Muscle layer of duodenum (tissue), 2 donors: ENCODE data around the gene NPPB.

Experiments
- H3K27ac ChIP-seq: one replicate; pipeline ENCODE4 v1.7.0; 2013; ENCODE audit warnings: mild to moderate bottlenecking, low read length
- H3K27me3 ChIP-seq: one replicate; pipeline ENCODE4 v1.7.0; 2013; ENCODE audit warnings: low read depth, mild to moderate bottlenecking, control low read depth, low read length
- H3K36me3 ChIP-seq, 2 donors: one replicate each; pipeline ENCODE4 v1.7.0; 2013; ENCODE audit warnings: low read length in 2 of 2, control low read depth in 1 of 2, mild to moderate bottlenecking in 1 of 2; ENCODE audit not compliant: insufficient read depth in 2 of 2, control insufficient read depth in 1 of 2
- H3K4me1 ChIP-seq, 2 donors: one replicate each; pipeline ENCODE4 v1.7.0; 2013; ENCODE audit warnings: low read length in 2 of 2, mild to moderate bottlenecking in 2 of 2, control low read depth in 1 of 2, moderate library complexity in 1 of 2; ENCODE audit not compliant: insufficient read depth in 2 of 2, control insufficient read depth in 1 of 2
- H3K4me3 ChIP-seq, 2 donors: one replicate each; pipeline ENCODE4 v1.7.0; 2013; ENCODE audit warnings: low read length in 2 of 2, low read depth in 1 of 2, mild to moderate bottlenecking in 1 of 2
- H3K9me3 ChIP-seq, 2 donors: one replicate each; pipeline ENCODE4 v1.7.0; 2013; ENCODE audit warnings: low read length in 2 of 2, control low read depth in 1 of 2, mild to moderate bottlenecking in 1 of 2; ENCODE audit not compliant: control insufficient read depth in 1 of 2
- donor health status: healthy.

NPPB gene

GRCh38 chr1:11851180-11851579 lies 7.6 kb downstream of the NPPB start:
- peaks cover 3 to 4% of the 10 kb centered on the region in 2 donors for H3K36me3 ChIP-seq
- no peaks in the 10 kb centered on the region for H3K4me1 ChIP-seq
- H3K27ac ChIP-seq: no peak overlapping the region
- H3K27me3 ChIP-seq: no peaks in the 10 kb centered on the region
- no peak overlapping the region for H3K4me3 ChIP-seq
- H3K9me3 ChIP-seq: no peaks in the 10 kb centered on the region

- no peak overlapping the region for H3K27ac ChIP-seq
- no peak overlapping the region for H3K4me3 ChIP-seq
- H3K9me3 ChIP-seq: no peaks in the 10 kb centered on the region
- no peaks in the 10 kb centered on the region for H3K4me1 ChIP-seq
- peaks cover 3 to 11% of the 10 kb centered on the region in 2 donors for H3K36me3 ChIP-seq
- H3K27me3 ChIP-seq: no peaks in the 10 kb centered on the region
These were observed 8.6 kb downstream of the NPPB start for GRCh38 chr1:11850156-11850555.

- no peaks in the 10 kb centered on the region for H3K4me1 ChIP-seq
- H3K27me3 ChIP-seq: no peaks in the 10 kb centered on the region
- peaks cover 15 to 26% of the 10 kb centered on the region in 2 donors for H3K36me3 ChIP-seq
- H3K4me3 ChIP-seq: no peak overlapping the region
- no peaks in the 10 kb centered on the region for H3K9me3 ChIP-seq
- H3K27ac ChIP-seq: no peak overlapping the region
These were observed 10.4 kb downstream of the NPPB start for GRCh38 chr1:11848373-11848700.

GRCh38 chr1:11847667-11848372 lies 10.9 kb downstream of the NPPB start, which contains the start of gene NPPA:
TSS of gene NPPA (minus strand) at chr1:11847783. CDS start at chr1:11847684, 99 bp downstream.
- H3K27ac ChIP-seq: no peak within 1 kb of the TSS

GRCh38 chr1:11845641-11846335 lies 13.0 kb downstream of the NPPB start:
- no peaks in the 10 kb centered on the region for H3K9me3 ChIP-seq
- peaks cover 0 to 9% of the 10 kb centered on the region in 2 donors for H3K4me1 ChIP-seq
- no peaks in the 10 kb centered on the region for H3K27me3 ChIP-seq
- H3K36me3 ChIP-seq: peaks cover 37 to 46% of the 10 kb centered on the region in 2 donors
- H3K4me3 ChIP-seq: no peak overlapping the region
- no peak overlapping the region for H3K27ac ChIP-seq

More at GRCh38 chr1:11847667-11848372, 10.9 kb downstream of the NPPB start, which contains the start of gene NPPA:
- no peaks in the 10 kb centered on the region for H3K9me3 ChIP-seq
- peaks cover 17 to 26% of the 10 kb centered on the region in 2 donors for H3K36me3 ChIP-seq
- H3K4me1 ChIP-seq: peaks cover 0 to under 1% of the 10 kb centered on the region in 2 donors
- H3K4me3 ChIP-seq: no peak within 1 kb of the TSS
- no peaks in the 10 kb centered on the region for H3K27me3 ChIP-seq

- no peak overlapping the region for H3K27ac ChIP-seq
- peaks cover 59 to 75% of the 10 kb centered on the region in 2 donors for H3K36me3 ChIP-seq
- no peaks in the 10 kb centered on the region for H3K27me3 ChIP-seq
- no peak overlapping the region for H3K4me3 ChIP-seq
- no peaks in the 10 kb centered on the region for H3K9me3 ChIP-seq
- peaks cover 0 to 9% of the 10 kb centered on the region in 2 donors for H3K4me1 ChIP-seq
These were observed 16.3 kb downstream of the NPPB start for GRCh38 chr1:11842154-11843041.

- Histone ChIP-seq H3K27ac (no peak overlapping the region), H3K4me1 (peaks cover 0 to 9% of the 10 kb centered on the region in 2 donors), H3K36me3 (peaks cover 66 to 80% of the 10 kb centered on the region in 2 donors), H3K4me3 (no peak overlapping the region), H3K9me3 (no peaks in the 10 kb centered on the region), H3K27me3 (no peaks in the 10 kb centered on the region)
These were observed 17.2 kb downstream of the NPPB start for GRCh38 chr1:11841245-11842153.

GRCh38 chr1:11839727-11840705 lies 18.7 kb downstream of the NPPB start:
- Histone ChIP-seq H3K4me3 (no peak overlapping the region), H3K4me1 (peaks cover 0 to 9% of the 10 kb centered on the region in 2 donors), H3K27ac (no peak overlapping the region), H3K27me3 (no peaks in the 10 kb centered on the region), H3K36me3 (peaks cover 74 to 88% of the 10 kb centered on the region in 2 donors), H3K9me3 (no peaks in the 10 kb centered on the region)

- peaks cover 0 to 9% of the 10 kb centered on the region in 2 donors for H3K4me1 ChIP-seq
- H3K4me3 ChIP-seq: no peak overlapping the region
- H3K9me3 ChIP-seq: no peaks in the 10 kb centered on the region
- H3K36me3 ChIP-seq: peaks cover 76 to 88% of the 10 kb centered on the region in 2 donors
- H3K27ac ChIP-seq: no peak overlapping the region
- no peaks in the 10 kb centered on the region for H3K27me3 ChIP-seq
These were observed 20.1 kb downstream of the NPPB start for GRCh38 chr1:11838349-11839272.
